ENCODE data around the gene TMEM139. TPM values are rescaled to one million over a fixed set of nuclear protein-coding genes. Genes with fewer than 3 reads are reported as not detected.

The TMEM139 gene
- total RNA-seq, 6 experiments from 2014 or later, result 0.25 TPM; not detected in 5

DNA sequence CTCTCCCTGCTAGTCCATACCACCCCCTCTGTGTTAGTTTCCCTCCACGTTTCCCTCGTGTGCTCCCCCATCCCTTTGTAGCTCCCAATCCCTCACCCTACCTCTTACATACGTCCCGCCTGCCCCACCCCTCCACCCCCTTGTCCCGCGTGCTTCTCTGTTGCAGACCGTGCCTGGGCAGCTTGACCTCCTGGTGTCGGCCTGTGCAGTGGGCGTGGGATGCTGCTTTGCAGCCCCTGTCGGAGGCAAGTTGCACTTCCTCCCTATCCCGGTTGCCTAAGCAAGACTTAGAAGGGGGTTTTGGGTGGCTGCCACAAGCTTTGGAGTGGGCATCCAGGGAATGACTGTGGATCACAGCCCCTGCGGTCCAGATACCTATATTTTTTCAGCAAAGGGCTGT lies 38.9 kb downstream of the TMEM139 start:
- H3K27me3 Mint-ChIP-seq (ENCODE audit: insufficient read depth), result peaks cover 13% of the 10 kb centered on the region
- no peak overlapping the region for H3K4me3 Mint-ChIP-seq
- no peak for DNase-seq
- TF ChIP-seq, protein P1, sequence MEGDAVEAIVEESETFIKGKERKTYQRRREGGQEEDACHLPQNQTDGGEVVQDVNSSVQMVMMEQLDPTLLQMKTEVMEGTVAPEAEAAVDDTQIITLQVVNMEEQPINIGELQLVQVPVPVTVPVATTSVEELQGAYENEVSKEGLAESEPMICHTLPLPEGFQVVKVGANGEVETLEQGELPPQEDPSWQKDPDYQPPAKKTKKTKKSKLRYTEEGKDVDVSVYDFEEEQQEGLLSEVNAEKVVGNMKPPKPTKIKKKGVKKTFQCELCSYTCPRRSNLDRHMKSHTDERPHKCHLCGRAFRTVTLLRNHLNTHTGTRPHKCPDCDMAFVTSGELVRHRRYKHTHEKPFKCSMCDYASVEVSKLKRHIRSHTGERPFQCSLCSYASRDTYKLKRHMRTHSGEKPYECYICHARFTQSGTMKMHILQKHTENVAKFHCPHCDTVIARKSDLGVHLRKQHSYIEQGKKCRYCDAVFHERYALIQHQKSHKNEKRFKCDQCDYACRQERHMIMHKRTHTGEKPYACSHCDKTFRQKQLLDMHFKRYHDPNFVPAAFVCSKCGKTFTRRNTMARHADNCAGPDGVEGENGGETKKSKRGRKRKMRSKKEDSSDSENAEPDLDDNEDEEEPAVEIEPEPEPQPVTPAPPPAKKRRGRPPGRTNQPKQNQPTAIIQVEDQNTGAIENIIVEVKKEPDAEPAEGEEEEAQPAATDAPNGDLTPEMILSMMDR (IDR thresholded peaks at IDR 0.05), result no peak
- H3K9me3 Mint-ChIP-seq, result no peaks in the 10 kb centered on the region
- H3K36me3 Mint-ChIP-seq (ENCODE audit: low read depth), result no peaks in the 10 kb centered on the region
- no peak overlapping the region for H3K27ac Mint-ChIP-seq
- H3K4me1 Mint-ChIP-seq (ENCODE audit: low read depth), result peaks cover 16% of the 10 kb centered on the region

DNA sequence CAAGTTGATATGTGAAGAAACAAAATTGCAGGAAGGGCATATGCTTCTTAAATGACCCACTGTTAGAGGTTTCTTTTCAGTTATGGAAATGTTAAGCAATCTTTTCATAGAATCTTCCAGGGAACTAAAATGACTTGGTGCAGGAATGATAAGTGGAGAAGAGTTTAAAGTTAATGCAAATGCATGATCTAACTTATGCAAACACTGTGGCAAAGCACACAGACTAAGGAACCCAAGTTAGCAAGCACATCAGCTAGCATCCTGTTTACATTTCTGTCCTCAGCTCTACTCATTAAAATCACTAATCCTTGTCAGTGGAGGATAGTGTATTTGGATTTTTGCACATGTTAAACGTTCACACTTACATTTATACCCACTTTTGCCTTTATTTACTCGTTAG lies 40.5 kb downstream of the TMEM139 start:
- Mint-ChIP-seq H3K4me1 (ENCODE audit: low read depth) (peaks cover 16% of the 10 kb centered on the region), H3K27ac (no peak overlapping the region; the same call in 1 of the 2 replicates), H3K36me3 (ENCODE audit: low read depth) (no peaks in the 10 kb centered on the region), H3K27me3 (ENCODE audit: insufficient read depth) (peaks cover 7% of the 10 kb centered on the region), H3K4me3 (no peak overlapping the region), H3K9me3 (no peaks in the 10 kb centered on the region)
- TF ChIP-seq, protein P1 (IDR thresholded peaks at IDR 0.05), result no peak
- no peak for DNase-seq

DNA sequence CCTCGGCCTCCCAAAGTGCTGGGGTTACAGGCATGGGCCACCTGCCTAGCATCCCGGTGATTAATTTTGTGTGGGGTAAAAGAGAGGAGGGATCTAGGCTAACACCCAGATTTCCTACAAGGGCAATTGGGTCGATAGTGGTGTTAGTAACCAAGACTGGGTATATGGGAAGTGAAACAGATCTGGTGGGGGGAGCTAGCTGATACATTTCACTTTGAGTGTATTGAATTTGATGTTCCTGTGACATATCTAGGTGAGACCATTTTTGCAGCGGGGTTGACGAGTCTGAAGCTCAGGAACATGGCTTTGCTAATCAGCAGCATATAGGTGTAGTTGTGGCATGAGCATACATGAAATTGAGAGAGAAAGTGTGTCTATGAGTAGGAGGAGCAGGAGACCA lies 43.1 kb downstream of the TMEM139 start:
- TF ChIP-seq, protein P1 (IDR thresholded peaks at IDR 0.05), result no peak
- Mint-ChIP-seq H3K27ac (no peak overlapping the region), H3K9me3 (no peaks in the 10 kb centered on the region), H3K4me1 (ENCODE audit: low read depth) (peaks cover 28% of the 10 kb centered on the region), H3K4me3 (no peak overlapping the region), H3K36me3 (ENCODE audit: low read depth) (no peaks in the 10 kb centered on the region), H3K27me3 (ENCODE audit: insufficient read depth) (peaks cover 3% of the 10 kb centered on the region)
- no peak for DNase-seq

DNA sequence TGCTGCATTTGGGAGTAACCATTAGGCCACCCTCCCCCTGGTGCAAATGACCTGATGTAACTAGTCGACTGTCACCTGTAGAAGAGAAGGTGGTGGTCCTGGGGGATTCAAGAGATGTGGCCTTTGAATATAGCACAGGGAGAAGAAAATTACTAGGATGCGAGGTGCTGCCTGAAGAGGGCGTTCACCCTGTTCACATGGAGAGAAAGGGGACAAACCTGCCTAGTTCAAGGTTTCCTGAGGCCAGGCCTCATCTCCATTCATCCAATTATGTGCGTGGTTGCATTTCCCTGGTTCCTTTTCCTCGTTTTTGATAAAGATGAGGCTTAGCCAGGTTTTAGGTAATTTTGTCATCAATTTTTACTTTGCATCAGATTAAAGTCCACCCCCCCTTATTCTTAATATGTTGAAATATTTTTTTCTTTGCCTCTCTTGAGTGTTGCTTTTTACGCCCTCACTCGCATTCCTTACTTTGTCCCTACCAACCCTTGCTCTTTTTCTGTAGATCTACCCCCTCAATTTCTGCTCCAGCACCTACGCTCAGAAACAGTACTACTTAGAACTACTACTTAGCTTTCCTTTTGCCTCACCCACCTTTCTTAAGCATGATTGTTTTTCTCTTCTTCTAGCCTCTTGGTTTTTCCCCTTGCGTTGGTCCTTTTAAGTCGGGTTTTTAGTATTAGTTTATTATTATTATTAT lies 44.9 kb downstream of the TMEM139 start:
- no peak overlapping the region for H3K27ac Mint-ChIP-seq
- peaks cover 32% of the 10 kb centered on the region for H3K4me1 Mint-ChIP-seq (ENCODE audit: low read depth)
- H3K36me3 Mint-ChIP-seq (ENCODE audit: low read depth), result no peaks in the 10 kb centered on the region
- H3K27me3 Mint-ChIP-seq (ENCODE audit: insufficient read depth), result peaks cover 3% of the 10 kb centered on the region; the same call in 1 of the 2 replicates
- TF ChIP-seq, protein P1 (IDR thresholded peaks at IDR 0.05), result peak; percentile 29; the same call in 1 of the 2 replicates
- no peak for DNase-seq
- no peak overlapping the region for H3K4me3 Mint-ChIP-seq
- H3K9me3 Mint-ChIP-seq, result no peaks in the 10 kb centered on the region

DNA sequence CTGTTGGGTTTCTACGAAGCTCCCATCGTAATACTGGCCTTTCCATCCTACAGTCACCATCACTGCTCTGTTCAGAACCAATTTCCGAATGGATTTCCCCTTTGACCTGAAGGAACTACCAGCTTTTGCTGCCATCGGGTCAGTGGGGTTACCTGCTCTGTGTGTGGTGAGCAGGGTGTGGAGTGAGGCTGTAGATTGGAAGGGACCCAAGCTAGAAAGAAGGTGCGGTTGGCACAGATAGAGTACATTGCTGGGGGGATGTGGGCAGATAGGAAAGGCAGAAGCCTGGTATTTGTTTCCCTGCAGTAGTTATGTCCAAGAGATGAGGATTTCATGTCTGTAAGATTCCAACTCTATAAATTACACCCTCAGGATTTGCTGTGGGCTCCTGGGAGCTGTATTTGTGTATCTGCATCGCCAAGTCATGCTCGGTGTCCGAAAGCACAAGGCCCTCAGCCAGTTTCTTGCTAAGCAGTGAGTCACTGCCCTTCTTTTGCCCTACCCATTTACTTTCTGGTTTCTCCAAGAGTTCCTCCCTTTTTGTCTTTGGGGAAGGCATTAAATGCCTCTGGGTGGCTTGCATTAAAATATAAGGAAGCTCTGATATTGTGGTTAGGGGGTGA lies 46.5 kb downstream of the TMEM139 start:
- no peak overlapping the region for H3K4me3 Mint-ChIP-seq
- no peaks in the 10 kb centered on the region for H3K9me3 Mint-ChIP-seq
- TF ChIP-seq, protein P1 (IDR thresholded peaks at IDR 0.05), result no peak
- peak; percentile 86 for DNase-seq
- peaks cover 10% of the 10 kb centered on the region for H3K27me3 Mint-ChIP-seq (ENCODE audit: insufficient read depth)
- H3K36me3 Mint-ChIP-seq (ENCODE audit: low read depth), result no peaks in the 10 kb centered on the region
- peak overlapping the region; percentile 72 for H3K27ac Mint-ChIP-seq
- peaks cover 20% of the 10 kb centered on the region for H3K4me1 Mint-ChIP-seq (ENCODE audit: low read depth)
